ENCODE data around the gene LYSMD3.
"Not testable (repeated sequence)": the region's sequence is repeated elsewhere in the genome, so short reads cannot be mapped to it uniquely, and the experiment has no call there.

Gene LYSMD3

GRCh38 chr5:90529194-90529938 lies at the start of gene LYSMD3:
Gene LYSMD3, minus strand, starts transcription at chr5:90529584. Its CDS starts 4,295 bp downstream, at chr5:90525289.
- DNase-seq (ENCODE audit: low read depth in 1 of 2, low spot score in 1 of 2) = peak; percentile 96

DNA sequence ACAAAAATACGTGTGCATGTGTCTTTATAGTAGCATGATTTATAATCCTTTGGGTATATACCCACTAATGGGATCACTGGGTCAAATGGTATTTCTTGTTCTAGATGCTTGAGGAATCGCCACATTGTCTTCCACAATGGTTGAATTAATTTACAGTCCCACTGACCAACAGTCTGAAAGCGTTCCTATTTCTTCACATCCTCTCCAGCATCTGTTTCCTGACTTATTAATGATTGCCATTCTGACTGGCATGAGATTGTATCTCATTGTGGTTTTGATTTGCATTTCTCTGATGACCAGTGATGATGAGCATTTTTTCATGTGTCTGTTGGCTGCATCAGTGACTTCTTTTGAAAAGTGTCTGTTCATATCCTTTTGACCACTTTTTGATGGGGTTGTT lies 47.2 kb upstream of the LYSMD3 start:
- not testable (repeated sequence) for DNase-seq (ENCODE audit: low read depth in 1 of 2, low spot score in 1 of 2)

DNA sequence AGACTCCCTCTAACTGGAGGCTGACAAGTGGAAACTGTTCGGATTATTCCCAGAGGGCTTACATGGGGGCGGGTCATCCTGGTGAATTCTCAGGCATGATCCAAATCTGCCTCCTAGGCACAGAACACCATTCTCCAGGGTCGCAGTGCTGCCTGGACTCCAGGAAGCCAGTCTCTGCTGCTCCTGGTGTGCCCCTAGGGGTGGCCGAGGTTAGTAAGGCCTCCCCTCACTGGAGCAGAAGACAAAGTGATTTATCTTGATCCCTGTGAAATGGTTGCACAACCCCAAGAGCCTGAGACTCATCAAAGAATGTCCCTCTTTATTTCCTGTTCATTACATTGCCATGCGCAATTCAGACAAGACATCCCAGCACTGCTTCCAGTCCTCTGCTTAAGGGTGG lies 46.3 kb upstream of the LYSMD3 start:
- DNase-seq (ENCODE audit: low read depth in 1 of 2, low spot score in 1 of 2) = no peak

DNA sequence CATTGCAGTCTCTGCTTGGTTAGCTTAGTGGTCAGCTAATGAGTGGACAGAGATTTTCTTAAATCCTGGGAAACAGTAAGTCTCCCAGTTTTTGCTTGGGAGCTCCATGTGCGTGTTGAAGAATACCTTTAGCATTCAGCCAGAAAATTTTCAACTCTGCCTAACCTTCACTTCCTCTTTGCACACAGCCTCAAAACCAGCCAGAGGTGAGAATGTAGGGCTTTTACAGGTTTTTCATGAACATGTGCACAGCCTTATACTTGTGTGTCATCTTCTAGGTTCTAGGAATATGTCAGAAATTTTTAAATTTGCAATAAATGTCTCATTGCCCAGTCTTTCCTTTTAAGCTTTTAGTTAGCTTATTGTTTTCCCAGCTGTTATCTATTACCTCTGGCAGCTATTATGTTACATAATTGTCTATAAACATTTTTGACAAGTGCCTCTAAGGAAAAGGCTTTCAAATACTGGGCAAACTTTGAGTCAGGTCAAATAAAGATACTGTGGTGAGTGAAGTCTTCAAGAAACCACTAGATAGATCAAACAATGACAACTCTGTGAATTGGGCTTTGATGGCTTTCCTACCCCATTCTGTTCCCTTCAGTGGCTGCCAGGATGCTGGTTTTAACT lies 41.9 kb upstream of the LYSMD3 start:
- no peak for DNase-seq (ENCODE audit: low read depth in 1 of 2, low spot score in 1 of 2)

DNA sequence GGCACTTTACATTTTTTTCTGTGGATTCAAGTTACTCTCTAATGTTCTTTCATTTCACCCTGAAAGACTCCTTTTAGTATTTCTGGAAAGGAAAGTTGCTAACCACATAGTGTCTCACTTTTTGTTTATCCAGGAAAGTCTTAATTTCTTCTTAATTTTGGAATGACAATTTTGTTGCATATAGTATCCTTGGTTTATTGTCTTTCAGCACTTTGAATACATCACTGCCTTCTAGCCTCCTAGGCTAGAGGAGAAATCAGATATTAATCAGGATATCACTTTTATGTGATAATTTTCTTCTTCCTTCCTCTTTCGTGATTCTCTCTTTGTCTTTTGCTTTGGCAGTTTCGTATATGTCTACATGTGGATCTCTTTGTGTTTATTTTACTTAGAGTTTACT lies 40.6 kb upstream of the LYSMD3 start:
- DNase-seq (ENCODE audit: low read depth in 1 of 2, low spot score in 1 of 2) = no peak

GRCh38 chr5:90569084-90569483 lies 39.7 kb upstream of the LYSMD3 start:
- DNase-seq (ENCODE audit: low read depth in 1 of 2, low spot score in 1 of 2) = no peak

DNA sequence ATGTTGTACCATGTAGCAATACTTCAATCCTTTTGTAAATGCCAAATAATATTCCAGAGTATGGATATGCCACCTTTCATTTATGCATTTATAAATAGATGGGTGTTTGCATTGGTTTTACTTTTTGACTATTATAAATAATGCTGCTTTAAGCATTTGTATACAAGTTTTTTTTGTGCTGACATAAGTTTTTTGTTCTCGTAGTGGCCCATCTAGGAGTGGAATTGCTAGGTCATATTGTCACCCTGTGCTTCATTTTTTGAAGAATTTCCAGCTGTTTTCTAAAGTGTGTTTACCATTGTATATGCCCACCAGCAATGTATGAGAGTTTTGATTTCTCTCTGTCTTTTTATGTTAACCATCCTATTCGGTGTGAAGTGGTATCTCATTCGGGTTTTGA lies 36.1 kb upstream of the LYSMD3 start:
- DNase-seq (ENCODE audit: low read depth in 1 of 2, low spot score in 1 of 2) = no peak

DNA sequence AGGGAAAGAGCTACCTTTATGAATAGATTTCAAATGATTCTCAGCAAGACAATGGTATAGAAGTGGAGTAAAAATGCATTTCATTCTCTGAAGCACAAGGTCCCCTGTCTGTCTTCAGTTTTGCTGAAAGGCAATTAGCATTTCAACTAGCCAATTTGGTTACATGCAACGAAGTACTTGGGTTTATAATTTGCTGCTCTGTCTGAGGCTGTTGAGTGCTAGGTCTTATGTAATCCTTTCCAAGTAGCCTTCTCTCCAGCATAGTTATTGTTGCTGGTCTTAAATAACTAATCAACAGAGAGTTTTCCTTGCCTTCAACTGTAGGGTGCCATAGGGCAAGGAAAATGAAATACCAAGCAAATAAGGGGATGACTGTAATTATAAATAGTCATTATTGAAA lies 33.7 kb upstream of the LYSMD3 start:
- DNase-seq (ENCODE audit: low read depth in 1 of 2, low spot score in 1 of 2) = no peak

DNA sequence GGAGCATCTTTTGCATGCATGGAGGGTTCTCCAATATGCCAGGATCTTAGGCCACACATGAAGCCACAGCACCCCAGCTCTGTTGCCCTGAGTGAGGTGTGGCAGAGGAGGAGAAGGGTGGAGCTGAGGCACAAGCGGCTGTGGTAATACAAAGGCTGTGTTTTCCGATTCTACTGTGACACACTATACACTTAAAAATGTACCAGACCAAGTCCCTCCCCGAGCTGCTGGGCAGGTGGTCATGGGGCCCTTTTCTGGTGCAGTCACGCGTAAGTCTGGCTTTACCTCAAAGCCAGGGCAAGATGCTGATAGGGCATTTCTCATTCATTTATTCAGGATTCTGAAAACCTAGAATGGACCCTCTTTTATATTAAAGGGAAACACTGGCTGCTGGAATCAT lies 33.0 kb upstream of the LYSMD3 start:
- no peak for DNase-seq (ENCODE audit: low read depth in 1 of 2, low spot score in 1 of 2)

DNA sequence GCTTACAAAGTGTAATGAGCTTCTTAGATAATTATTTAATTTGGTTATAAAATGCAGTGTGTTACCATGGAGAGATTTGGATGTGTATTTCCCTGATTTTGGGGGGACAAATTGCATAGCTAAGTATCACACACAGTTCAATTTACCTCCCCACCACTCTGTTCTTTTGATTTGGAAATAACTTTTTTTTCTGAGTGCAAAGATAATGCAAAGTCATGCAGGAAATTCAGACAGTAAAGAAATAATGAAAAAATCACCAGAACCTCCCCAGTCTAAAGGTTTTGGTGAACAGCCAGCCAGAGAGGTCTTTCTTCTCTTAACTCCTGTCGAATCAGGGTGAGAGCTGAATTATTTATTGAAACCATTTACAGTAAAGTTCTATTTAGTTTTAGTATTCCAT lies 32.4 kb upstream of the LYSMD3 start:
- DNase-seq (ENCODE audit: low read depth in 1 of 2, low spot score in 1 of 2) = no peak

DNA sequence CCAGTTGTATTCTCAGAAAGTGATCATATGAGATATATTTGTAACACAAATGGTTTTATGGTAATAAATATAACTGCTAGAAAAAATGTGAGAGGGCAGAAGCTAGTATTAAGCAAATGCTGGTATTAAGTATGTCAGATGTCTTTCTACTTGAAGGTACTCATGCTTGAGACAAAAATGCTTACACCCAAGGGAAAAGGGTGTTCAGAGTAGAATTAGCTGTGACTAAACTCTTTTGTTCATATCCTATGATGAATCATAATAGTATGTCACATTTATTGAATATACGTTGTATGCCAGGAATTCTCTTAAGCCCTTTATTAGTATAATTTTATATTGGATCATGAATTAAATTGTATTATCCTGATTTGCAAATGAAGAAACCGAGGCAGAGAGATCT lies 31.4 kb upstream of the LYSMD3 start:
- DNase-seq (ENCODE audit: low read depth in 1 of 2, low spot score in 1 of 2) = no peak

- no peak for DNase-seq (ENCODE audit: low read depth in 1 of 2, low spot score in 1 of 2)
Measured at GRCh38 chr5:90558344-90559192, 29.2 kb upstream of the LYSMD3 start, which contains the start of gene ADGRV1. Gene ADGRV1, plus strand, starts transcription at chr5:90558797. Its CDS starts 99 bp downstream, at chr5:90558896.

DNA sequence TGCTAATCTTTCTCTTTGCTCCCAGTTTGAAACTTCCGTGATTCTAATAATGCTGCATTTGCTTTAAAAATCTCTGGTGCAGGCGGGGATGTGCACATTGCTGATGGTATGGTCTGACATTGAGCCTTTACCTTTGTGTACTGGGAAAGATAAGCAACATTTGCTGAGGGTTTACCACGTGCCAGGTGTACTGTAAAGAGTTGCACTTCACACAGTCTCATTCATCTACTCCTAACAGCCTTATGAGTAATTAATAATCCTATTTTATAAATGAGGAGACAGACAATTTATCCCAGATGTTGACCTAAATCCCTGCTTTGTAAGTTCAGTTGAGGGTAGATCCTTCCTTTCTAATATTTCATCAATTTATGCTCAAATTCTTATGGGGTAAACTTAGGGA lies 28.5 kb upstream of the LYSMD3 start:
- no peak for DNase-seq (ENCODE audit: low read depth in 1 of 2, low spot score in 1 of 2)

- no peak for DNase-seq (ENCODE audit: low read depth in 1 of 2, low spot score in 1 of 2)
Measured at GRCh38 chr5:90557391-90557790, 28.0 kb upstream of the LYSMD3 start.

- DNase-seq (ENCODE audit: low read depth in 1 of 2, low spot score in 1 of 2) = no peak
Measured at GRCh38 chr5:90555666-90556065, 26.3 kb upstream of the LYSMD3 start.

- DNase-seq (ENCODE audit: low read depth in 1 of 2, low spot score in 1 of 2) = no peak
Measured at GRCh38 chr5:90554358-90555006, 25.1 kb upstream of the LYSMD3 start.

DNA sequence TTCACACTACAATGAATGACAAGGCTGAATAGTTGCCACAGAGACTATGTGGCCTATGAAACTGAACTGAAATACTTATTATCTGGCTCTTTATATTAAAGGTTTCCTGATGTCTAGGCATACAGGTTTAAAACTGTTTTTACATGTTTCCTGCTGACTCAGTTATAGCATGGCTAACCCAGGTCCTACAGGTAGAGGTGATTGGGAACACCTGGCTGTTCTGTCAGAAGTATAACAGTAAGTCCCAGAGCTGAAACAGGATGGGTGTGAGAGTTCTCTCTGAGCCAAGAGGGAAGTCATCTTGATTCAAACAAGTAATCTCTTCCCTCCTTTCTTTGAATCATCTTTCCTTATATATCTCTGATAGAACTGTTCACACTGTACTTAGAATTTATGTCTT lies 24.3 kb upstream of the LYSMD3 start:
- no peak for DNase-seq (ENCODE audit: low read depth in 1 of 2, low spot score in 1 of 2)

DNA sequence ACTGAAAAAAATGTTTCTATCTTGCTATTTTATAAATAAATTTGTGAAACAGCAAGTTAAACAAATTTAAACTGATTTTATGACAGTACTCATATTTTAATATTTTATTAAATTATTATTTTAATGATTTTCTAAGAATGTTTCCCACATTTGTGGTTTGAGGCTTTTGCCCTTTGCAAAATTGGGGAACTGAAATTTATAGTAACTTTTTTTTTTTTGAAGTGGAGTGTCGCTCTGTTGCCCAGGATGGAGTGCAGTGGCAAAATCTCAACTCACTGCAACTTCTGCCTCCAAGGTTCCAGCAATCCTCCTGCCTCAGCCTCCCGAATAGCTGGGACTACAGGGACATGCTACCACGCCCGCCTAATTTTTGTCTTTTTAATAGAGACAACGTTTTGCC lies 22.0 kb upstream of the LYSMD3 start:
- DNase-seq (ENCODE audit: low read depth in 1 of 2, low spot score in 1 of 2) = no peak

- no peak for DNase-seq (ENCODE audit: low read depth in 1 of 2, low spot score in 1 of 2)
Measured at GRCh38 chr5:90550963-90551362, 21.6 kb upstream of the LYSMD3 start.

- no peak for DNase-seq (ENCODE audit: low read depth in 1 of 2, low spot score in 1 of 2)
Measured at GRCh38 chr5:90549729-90550275, 20.4 kb upstream of the LYSMD3 start.

DNA sequence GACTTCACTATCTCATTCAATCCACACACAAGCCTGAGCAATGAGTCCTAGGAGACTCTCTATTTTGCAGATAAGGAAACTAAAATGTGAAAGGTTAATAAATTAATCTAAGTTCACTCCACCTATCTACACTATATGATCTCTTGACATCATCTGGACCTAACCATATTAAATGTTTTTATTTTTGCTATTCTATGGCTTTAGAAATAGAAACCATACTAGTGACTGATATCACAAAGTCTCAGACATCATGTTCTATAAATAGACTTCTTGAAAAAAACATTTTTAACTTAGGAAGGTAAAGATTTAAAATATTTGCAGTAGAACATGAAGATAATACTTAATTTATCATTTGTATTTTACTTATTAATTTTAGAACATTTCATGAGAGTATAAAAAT lies 19.8 kb upstream of the LYSMD3 start:
- no peak for DNase-seq (ENCODE audit: low read depth in 1 of 2, low spot score in 1 of 2)
